HG02840 (cell line): ENCODE measurements around the gene ANKS6.

Experiments used
- ATAC-seq: cut with Tn5 transposase; IDR thresholded peaks from one replicate; pipeline ENCODE4 v1.9.1; 2021; ENCODE audit warnings: mild to moderate bottlenecking, moderate library complexity, moderate number of reproducible peaks; ENCODE audit not compliant: unreplicated experiment, low FRiP score

The ANKS6 gene

GRCh38 chr9:98774746-98775145 lies 21.6 kb downstream of the ANKS6 start:
- ATAC-seq, result no peak

GRCh38 chr9:98773721-98774120 lies 22.6 kb downstream of the ANKS6 start:
- no peak for ATAC-seq

- ATAC-seq, result no peak
These were observed 23.8 kb downstream of the ANKS6 start for GRCh38 chr9:98772364-98773155.

DNA sequence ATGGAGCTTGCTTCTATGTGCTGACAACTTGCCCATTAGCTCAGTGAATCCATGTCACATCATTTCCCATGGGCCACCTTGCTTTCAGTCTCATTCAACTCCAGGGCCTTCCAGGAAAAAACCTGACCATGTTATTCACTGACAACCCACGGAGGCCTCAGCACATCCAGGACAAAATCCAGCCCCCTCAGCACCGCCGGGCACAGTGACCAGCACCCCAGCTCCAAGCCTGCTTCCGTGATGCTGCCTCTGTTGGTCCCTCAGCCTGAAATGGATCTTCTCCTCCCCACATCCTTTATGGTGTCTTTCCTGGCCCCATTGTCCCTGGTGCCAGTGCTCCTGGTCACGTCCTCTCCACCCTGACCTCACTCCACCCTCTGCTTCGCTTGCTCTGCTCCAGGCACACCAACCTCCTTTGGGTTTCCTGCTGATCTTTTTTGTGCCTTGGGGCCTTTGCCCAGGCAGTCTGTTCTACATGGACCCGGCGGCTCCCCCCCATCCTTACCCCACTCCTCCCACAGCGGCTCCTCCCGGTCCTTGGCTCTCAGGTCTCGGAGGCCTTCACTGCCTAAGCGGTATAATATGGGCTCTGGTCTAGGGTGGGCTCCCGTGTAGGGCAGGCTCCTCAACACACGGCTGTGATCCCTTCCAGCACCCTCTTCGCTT lies 25.0 kb downstream of the ANKS6 start:
- ATAC-seq, result no peak

- no peak for ATAC-seq
These were observed 25.6 kb downstream of the ANKS6 start for GRCh38 chr9:98770717-98771116.

DNA sequence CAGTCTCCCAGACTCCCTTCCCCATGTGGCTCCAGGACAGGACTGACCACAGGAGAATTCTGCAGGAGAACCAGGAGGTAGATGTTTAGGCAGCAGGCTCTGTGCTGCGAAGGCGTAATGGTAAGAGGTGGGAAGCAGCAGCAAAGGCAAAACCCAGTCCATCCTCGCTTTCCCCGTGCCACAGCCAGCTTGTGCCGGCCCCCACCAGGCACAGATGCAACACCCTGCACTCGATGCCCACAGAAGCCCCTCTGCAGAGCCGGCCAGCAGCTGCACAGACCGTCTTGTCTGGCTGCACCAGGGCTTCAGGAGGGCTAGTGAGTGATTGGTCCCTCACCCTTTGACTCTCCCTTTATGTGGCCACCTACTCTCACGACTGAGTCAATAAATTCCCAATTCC lies 28.0 kb downstream of the ANKS6 start:
- no peak for ATAC-seq

- no peak for ATAC-seq
These were observed 28.4 kb downstream of the ANKS6 start for GRCh38 chr9:98767915-98768314.

- no peak for ATAC-seq
These were observed 29.2 kb downstream of the ANKS6 start for GRCh38 chr9:98767196-98767595.

DNA sequence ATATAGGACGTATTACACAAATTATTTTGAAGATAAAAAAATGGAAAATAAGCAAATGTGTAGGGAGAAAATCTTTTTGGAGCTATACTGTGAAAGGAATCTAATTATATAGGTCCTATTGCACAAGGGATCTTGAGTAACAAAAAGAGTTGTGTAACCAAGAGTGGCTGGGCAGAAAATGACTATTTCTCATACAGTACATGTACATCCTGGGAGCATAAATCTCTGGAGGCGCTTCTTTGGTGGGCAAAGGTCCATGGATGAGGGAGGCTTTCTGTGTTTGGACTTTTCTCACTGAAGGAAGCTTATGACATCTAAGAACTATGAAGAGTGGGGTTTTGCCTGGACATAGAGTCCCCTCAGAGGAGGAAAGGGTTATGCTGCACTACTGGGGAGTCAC lies 29.8 kb downstream of the ANKS6 start:
- ATAC-seq, result no peak

- no peak for ATAC-seq
These were observed 31.1 kb downstream of the ANKS6 start for GRCh38 chr9:98765256-98765655.

DNA sequence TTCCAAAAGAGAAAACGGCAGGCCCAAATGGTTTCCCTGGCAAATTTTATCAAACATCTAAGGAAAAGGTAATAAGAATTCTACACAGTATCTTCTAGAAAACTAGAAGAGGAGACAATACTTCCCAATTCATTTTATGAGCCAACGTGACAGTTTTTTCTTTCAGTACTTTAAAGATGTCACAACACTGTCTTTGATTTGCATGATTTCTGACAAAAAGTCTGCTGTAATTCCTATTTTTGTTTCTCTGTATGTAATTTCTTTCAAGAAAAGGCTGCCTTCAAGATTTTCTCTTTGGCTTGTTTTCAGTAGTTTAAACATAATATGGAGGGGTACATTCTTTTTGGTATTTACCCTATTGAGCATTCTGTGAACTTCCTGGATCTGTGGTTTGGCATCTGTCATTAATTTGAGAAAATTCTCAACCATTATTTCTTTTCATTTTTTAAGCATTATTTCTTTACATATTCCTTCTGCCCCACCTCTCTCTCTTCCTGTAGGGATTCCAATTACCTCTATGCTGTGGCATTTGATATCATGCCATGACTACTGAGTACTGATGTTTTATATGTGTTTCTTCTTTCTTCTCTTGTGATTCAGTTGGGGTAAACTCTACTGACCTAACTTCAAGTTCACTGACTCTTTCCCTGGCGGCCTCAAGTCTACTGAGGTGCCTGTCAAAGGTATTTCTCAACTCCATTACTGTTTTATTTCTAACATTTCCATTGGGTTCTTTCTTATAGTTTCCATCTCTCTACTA lies 32.2 kb downstream of the ANKS6 start:
- no peak for ATAC-seq

- ATAC-seq, result no peak
These were observed 36.1 kb downstream of the ANKS6 start for GRCh38 chr9:98760231-98760630.

DNA sequence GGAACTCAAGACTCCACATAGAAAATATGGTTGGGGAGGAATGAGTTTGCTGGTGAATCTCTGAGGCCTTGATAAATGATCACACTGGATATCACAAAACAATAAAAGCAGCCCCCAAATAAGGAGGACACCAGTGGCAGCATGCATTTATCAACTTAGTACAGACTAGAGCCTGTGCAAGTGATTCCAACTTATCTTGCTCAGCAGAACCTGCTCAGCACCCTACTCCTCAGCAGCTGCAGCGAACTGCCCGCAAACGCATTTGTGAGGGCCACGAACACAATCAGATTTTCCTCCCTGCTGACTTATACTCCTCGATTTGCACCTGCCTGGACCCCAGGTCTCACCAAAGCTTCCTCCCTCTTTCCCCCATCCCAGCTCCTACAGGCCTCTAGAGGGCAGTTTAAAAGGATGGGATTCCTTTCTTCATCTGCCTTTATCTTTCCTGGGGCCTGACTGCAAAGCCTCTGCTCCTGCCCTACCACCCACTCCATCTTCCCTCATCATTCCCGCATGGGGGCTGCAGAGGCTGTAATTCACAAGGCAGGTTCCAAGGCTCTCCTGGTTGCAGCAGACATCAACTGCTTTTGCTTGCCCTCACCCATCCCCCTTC lies 41.2 kb downstream of the ANKS6 start:
- no peak for ATAC-seq

GRCh38 chr9:98751210-98751609 lies 45.1 kb downstream of the ANKS6 start:
- ATAC-seq, result no peak

DNA sequence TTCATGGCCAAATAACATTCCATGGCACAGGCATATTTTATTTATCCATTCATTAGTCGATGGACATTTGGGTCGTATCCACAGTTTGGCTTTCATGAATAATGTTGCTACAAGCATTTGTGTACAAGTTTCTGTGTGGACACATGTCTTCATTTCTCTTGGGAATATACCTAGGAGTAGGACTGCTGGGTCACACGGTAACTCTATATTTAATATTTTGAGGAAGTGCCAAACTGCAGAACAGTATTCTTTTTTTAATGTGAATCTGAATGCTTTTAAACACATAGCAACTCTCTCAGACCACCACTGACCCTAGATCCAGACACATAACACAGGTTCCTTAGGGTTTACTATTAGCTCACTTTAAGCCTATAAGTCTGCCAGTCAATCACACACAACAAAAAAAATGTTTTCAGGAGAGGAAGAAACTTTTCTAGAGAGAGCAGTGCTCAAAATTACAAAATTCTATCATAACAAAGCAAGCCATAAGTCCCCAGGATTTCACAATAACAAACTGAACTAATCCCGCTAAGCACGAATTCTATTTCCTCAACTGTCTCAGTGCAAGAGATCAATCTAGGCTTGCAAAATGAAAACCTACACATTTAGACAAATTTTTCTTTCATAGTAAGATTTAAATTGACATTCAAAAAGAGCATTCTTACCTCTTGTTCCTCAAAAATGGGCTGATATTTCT lies 45.8 kb downstream of the ANKS6 start:
- no peak for ATAC-seq

DNA sequence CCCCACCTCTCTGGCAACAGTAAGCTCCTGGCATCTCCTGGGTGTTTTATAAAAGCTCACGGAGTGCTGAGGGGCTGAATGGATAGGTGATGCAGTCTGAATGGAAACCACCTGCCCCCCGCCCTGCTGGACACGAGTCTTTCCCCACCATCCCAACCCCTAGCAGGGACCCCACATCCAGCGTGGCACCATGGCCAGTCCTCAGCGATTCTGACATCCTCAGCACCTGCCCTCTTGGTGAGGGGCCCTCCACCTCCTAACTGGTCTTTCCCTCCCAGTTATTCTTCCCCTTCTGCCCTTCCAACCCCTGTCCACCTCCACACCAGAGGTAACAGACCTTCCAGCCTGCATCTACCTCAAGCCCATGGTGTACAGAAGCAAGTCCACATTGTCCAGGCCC lies 48.9 kb downstream of the ANKS6 start:
- ATAC-seq, result no peak

DNA sequence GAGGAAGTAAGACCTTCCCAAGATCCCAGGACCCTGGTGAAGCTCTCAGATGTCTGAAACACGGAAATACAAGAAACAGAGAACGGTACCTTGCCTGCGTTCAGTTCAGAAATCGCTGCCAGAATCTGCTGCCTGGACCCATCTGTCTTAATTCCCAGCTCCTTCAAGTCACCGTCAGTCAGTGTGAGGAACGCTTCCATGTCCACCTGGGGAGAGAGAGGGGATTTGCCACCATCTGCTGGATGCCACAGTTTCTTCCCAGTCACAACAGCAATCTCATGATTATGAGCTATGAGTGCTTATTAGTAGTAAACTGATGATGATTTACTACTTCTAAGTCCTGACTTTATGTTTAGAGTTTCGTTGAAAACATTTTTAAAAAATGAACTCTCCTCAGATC lies 50.9 kb downstream of the ANKS6 start:
- ATAC-seq, result no peak

- ATAC-seq, result no peak
These were observed 52.3 kb downstream of the ANKS6 start for GRCh38 chr9:98743818-98744611.

DNA sequence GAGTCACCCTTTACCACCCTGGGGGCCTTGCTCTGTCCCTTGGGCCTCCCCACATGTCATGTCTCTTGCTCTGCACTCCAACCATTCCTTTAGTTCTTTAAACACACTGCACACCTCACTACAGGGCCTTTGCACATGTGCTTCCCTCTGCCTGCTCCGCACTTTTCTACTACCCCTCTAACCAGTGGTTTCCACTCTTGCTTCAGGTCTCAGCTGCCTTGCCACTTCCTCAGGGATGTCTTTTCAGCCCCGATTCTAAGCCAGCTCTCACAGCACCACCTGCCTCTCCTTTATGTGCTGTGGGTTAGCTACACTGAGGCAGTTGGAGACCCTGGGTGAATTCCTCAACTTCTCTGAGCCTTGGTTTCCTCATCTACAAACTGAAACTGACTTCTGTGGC lies 53.0 kb downstream of the ANKS6 start:
- ATAC-seq, result no peak
